ENCODE data around the gene RAB40A. TPM values are rescaled to one million over a fixed set of nuclear protein-coding genes. Genes with fewer than 3 reads are reported as not detected.
"Not testable (repeated sequence)": the region's sequence is repeated elsewhere in the genome, so short reads cannot be mapped to it uniquely, and the experiment has no call there.

The RAB40A gene
- polyA plus RNA-seq, 4 donors: 0.25 to 1.2 TPM; not detected in 2

GRCh38 chrX:103488794-103489193 is 30.5 kb downstream of the RAB40A start:
- H3K4me3 ChIP-seq (ENCODE audit: low read depth in 1 of 3, low read length in 3 of 3): no peak overlapping the region
- no peaks in the 10 kb centered on the region for H3K36me3 ChIP-seq (ENCODE audit: control insufficient read depth in 3 of 3, insufficient read depth in 2 of 3, low read depth in 1 of 3, low read length in 3 of 3)
- H3K9me3 ChIP-seq (ENCODE audit: control insufficient read depth in 2 of 2, insufficient read depth in 1 of 2, low read depth in 1 of 2, low read length in 1 of 2): no peaks in the 10 kb centered on the region
- no peaks in the 10 kb centered on the region for H3K27me3 ChIP-seq (ENCODE audit: control insufficient read depth in 3 of 3, insufficient read depth in 3 of 3, low read length in 3 of 3)
- DNase-seq (no peak), FAIRE-seq (peak; percentile 99)
- H3K4me1 ChIP-seq (ENCODE audit: control insufficient read depth in 3 of 3, insufficient read depth in 2 of 3, low read depth in 1 of 3, low read length in 2 of 3): no peaks in the 10 kb centered on the region
- WGBS, 3 donors: 32 to 44% (median 38%) methylated on average over 1 of the region's 1 CpG
- H3K27ac ChIP-seq (ENCODE audit: low read depth in 1 of 3, low read length in 2 of 3): no peak overlapping the region

- Histone ChIP-seq H3K27ac (ENCODE audit: low read depth in 1 of 3, low read length in 2 of 3) (no peak overlapping the region), H3K27me3 (ENCODE audit: control insufficient read depth in 3 of 3, insufficient read depth in 3 of 3, low read length in 3 of 3) (no peaks in the 10 kb centered on the region), H3K4me3 (ENCODE audit: low read depth in 1 of 3, low read length in 3 of 3) (no peak overlapping the region), H3K36me3 (ENCODE audit: control insufficient read depth in 3 of 3, insufficient read depth in 2 of 3, low read depth in 1 of 3, low read length in 3 of 3) (no peaks in the 10 kb centered on the region), H3K4me1 (ENCODE audit: control insufficient read depth in 3 of 3, insufficient read depth in 2 of 3, low read depth in 1 of 3, low read length in 2 of 3) (no peaks in the 10 kb centered on the region), H3K9me3 (ENCODE audit: control insufficient read depth in 2 of 2, insufficient read depth in 1 of 2, low read depth in 1 of 2, low read length in 1 of 2) (no peaks in the 10 kb centered on the region)
- DNase-seq (no peak), FAIRE-seq (no peak)
- 22 to 38% (median 23%) methylated on average over 4 of the region's 4 CpGs for WGBS, 3 donors
These were observed 31.0 kb downstream of the RAB40A start for GRCh38 chrX:103488332-103488731.

GRCh38 chrX:103483720-103484119 is 35.6 kb downstream of the RAB40A start:
- FAIRE-seq (no peak), DNase-seq (no peak)
- Histone ChIP-seq H3K9me3 (ENCODE audit: control insufficient read depth in 2 of 2, insufficient read depth in 1 of 2, low read depth in 1 of 2, low read length in 1 of 2) (no peaks in the 10 kb centered on the region), H3K36me3 (ENCODE audit: control insufficient read depth in 3 of 3, insufficient read depth in 2 of 3, low read depth in 1 of 3, low read length in 3 of 3) (no peaks in the 10 kb centered on the region), H3K4me1 (ENCODE audit: control insufficient read depth in 3 of 3, insufficient read depth in 2 of 3, low read depth in 1 of 3, low read length in 2 of 3) (no peaks in the 10 kb centered on the region), H3K27ac (ENCODE audit: low read depth in 1 of 3, low read length in 2 of 3) (no peak overlapping the region), H3K4me3 (ENCODE audit: low read depth in 1 of 3, low read length in 3 of 3) (no peak overlapping the region), H3K27me3 (ENCODE audit: control insufficient read depth in 3 of 3, insufficient read depth in 3 of 3, low read length in 3 of 3) (no peaks in the 10 kb centered on the region)
- 70 to 77% (median 75%) methylated on average over 4 of the region's 4 CpGs for WGBS, 3 donors

- Histone ChIP-seq H3K4me3 (ENCODE audit: low read depth in 1 of 3, low read length in 3 of 3) (no peak overlapping the region), H3K36me3 (ENCODE audit: control insufficient read depth in 3 of 3, insufficient read depth in 2 of 3, low read depth in 1 of 3, low read length in 3 of 3) (no peaks in the 10 kb centered on the region), H3K27ac (ENCODE audit: low read depth in 1 of 3, low read length in 2 of 3) (no peak overlapping the region), H3K9me3 (ENCODE audit: control insufficient read depth in 2 of 2, insufficient read depth in 1 of 2, low read depth in 1 of 2, low read length in 1 of 2) (no peaks in the 10 kb centered on the region), H3K4me1 (ENCODE audit: control insufficient read depth in 3 of 3, insufficient read depth in 2 of 3, low read depth in 1 of 3, low read length in 2 of 3) (no peaks in the 10 kb centered on the region), H3K27me3 (ENCODE audit: control insufficient read depth in 3 of 3, insufficient read depth in 3 of 3, low read length in 3 of 3) (no peaks in the 10 kb centered on the region)
- DNase-seq: no peak
- 29 to 52% (median 47%) methylated on average over 1 of the region's 2 CpGs for WGBS, 3 donors
- FAIRE-seq: no peak
These were observed 38.8 kb downstream of the RAB40A start for GRCh38 chrX:103480526-103480925.

GRCh38 chrX:103477496-103477895 is 41.8 kb downstream of the RAB40A start:
- DNase-seq (no peak), FAIRE-seq (peak; percentile 72)
- H3K4me1 ChIP-seq (ENCODE audit: control insufficient read depth in 3 of 3, insufficient read depth in 2 of 3, low read depth in 1 of 3, low read length in 2 of 3): no peaks in the 10 kb centered on the region
- H3K27ac ChIP-seq (ENCODE audit: low read depth in 1 of 3, low read length in 2 of 3): no peak overlapping the region
- H3K4me3 ChIP-seq (ENCODE audit: low read depth in 1 of 3, low read length in 3 of 3): no peak overlapping the region
- no peaks in the 10 kb centered on the region for H3K36me3 ChIP-seq (ENCODE audit: control insufficient read depth in 3 of 3, insufficient read depth in 2 of 3, low read depth in 1 of 3, low read length in 3 of 3)
- no peaks in the 10 kb centered on the region for H3K9me3 ChIP-seq (ENCODE audit: control insufficient read depth in 2 of 2, insufficient read depth in 1 of 2, low read depth in 1 of 2, low read length in 1 of 2)
- H3K27me3 ChIP-seq (ENCODE audit: control insufficient read depth in 3 of 3, insufficient read depth in 3 of 3, low read length in 3 of 3): no peaks in the 10 kb centered on the region

- H3K36me3 ChIP-seq (ENCODE audit: control insufficient read depth in 3 of 3, insufficient read depth in 2 of 3, low read depth in 1 of 3, low read length in 3 of 3): no peaks in the 10 kb centered on the region
- no peak for FAIRE-seq
- no peaks in the 10 kb centered on the region for H3K27me3 ChIP-seq (ENCODE audit: control insufficient read depth in 3 of 3, insufficient read depth in 3 of 3, low read length in 3 of 3)
- no peak for DNase-seq
- no peaks in the 10 kb centered on the region for H3K4me1 ChIP-seq (ENCODE audit: control insufficient read depth in 3 of 3, insufficient read depth in 2 of 3, low read depth in 1 of 3, low read length in 2 of 3)
- WGBS, 3 donors: 77 to 97% (median 93%) methylated on average over 1 of the region's 1 CpG
- no peak overlapping the region for H3K4me3 ChIP-seq (ENCODE audit: low read depth in 1 of 3, low read length in 3 of 3)
- H3K27ac ChIP-seq (ENCODE audit: low read depth in 1 of 3, low read length in 2 of 3): no peak overlapping the region
- H3K9me3 ChIP-seq (ENCODE audit: control insufficient read depth in 2 of 2, insufficient read depth in 1 of 2, low read depth in 1 of 2, low read length in 1 of 2): peaks cover 0 to 4% of the 10 kb centered on the region in 2 donors
These were observed 43.9 kb downstream of the RAB40A start for GRCh38 chrX:103475381-103475780.

- H3K36me3 ChIP-seq (ENCODE audit: control insufficient read depth in 3 of 3, insufficient read depth in 2 of 3, low read depth in 1 of 3, low read length in 3 of 3); FAIRE-seq; H3K4me3 ChIP-seq (ENCODE audit: low read depth in 1 of 3, low read length in 3 of 3); H3K9me3 ChIP-seq (ENCODE audit: control insufficient read depth in 2 of 2, insufficient read depth in 1 of 2, low read depth in 1 of 2, low read length in 1 of 2); H3K27ac ChIP-seq (ENCODE audit: low read depth in 1 of 3, low read length in 2 of 3); H3K27me3 ChIP-seq (ENCODE audit: control insufficient read depth in 3 of 3, insufficient read depth in 3 of 3, low read length in 3 of 3): not testable (repeated sequence)
- DNase-seq: peak; percentile 20 to 36
- 21 to 64% (median 50%) methylated on average over 7 to 8 of the region's 8 CpGs for WGBS, 3 donors
- peaks cover 0 to 16% (median 0%) of the 10 kb centered on the region in 3 donors for H3K4me1 ChIP-seq (ENCODE audit: control insufficient read depth in 3 of 3, insufficient read depth in 2 of 3, low read depth in 1 of 3, low read length in 2 of 3)
These were observed 49.3 kb downstream of the RAB40A start for GRCh38 chrX:103469977-103470376.

GRCh38 chrX:103467887-103468286 is 51.4 kb downstream of the RAB40A start:
- no peak overlapping the region for H3K27ac ChIP-seq (ENCODE audit: low read depth in 1 of 3, low read length in 2 of 3)
- 7 to 59% (median 33%) methylated on average over 2 of the region's 2 CpGs for WGBS, 3 donors
- H3K27me3 ChIP-seq (ENCODE audit: control insufficient read depth in 3 of 3, insufficient read depth in 3 of 3, low read length in 3 of 3): no peaks in the 10 kb centered on the region
- peaks cover 0 to 4% of the 10 kb centered on the region in 2 donors for H3K9me3 ChIP-seq (ENCODE audit: control insufficient read depth in 2 of 2, insufficient read depth in 1 of 2, low read depth in 1 of 2, low read length in 1 of 2)
- H3K4me1 ChIP-seq (ENCODE audit: control insufficient read depth in 3 of 3, insufficient read depth in 2 of 3, low read depth in 1 of 3, low read length in 2 of 3): peaks cover 0 to 16% (median 0%) of the 10 kb centered on the region in 3 donors
- H3K4me3 ChIP-seq (ENCODE audit: low read depth in 1 of 3, low read length in 3 of 3): no peak overlapping the region
- FAIRE-seq (no peak), DNase-seq (peak; percentile 26 to 38)
- H3K36me3 ChIP-seq (ENCODE audit: control insufficient read depth in 3 of 3, insufficient read depth in 2 of 3, low read depth in 1 of 3, low read length in 3 of 3): no peaks in the 10 kb centered on the region

GRCh38 chrX:103467156-103467555 is 52.1 kb downstream of the RAB40A start:
- no peak overlapping the region for H3K4me3 ChIP-seq (ENCODE audit: low read depth in 1 of 3, low read length in 3 of 3)
- FAIRE-seq (no peak), DNase-seq (no peak)
- no peak overlapping the region for H3K27ac ChIP-seq (ENCODE audit: low read depth in 1 of 3, low read length in 2 of 3)
- H3K4me1 ChIP-seq (ENCODE audit: control insufficient read depth in 3 of 3, insufficient read depth in 2 of 3, low read depth in 1 of 3, low read length in 2 of 3): peaks cover 0 to 16% (median 0%) of the 10 kb centered on the region in 3 donors
- H3K36me3 ChIP-seq (ENCODE audit: control insufficient read depth in 3 of 3, insufficient read depth in 2 of 3, low read depth in 1 of 3, low read length in 3 of 3): no peaks in the 10 kb centered on the region
- H3K27me3 ChIP-seq (ENCODE audit: control insufficient read depth in 3 of 3, insufficient read depth in 3 of 3, low read length in 3 of 3): no peaks in the 10 kb centered on the region
- 23 to 53% (median 40%) methylated on average over 2 of the region's 2 CpGs for WGBS, 3 donors
- peaks cover 0 to 2% of the 10 kb centered on the region in 2 donors for H3K9me3 ChIP-seq (ENCODE audit: control insufficient read depth in 2 of 2, insufficient read depth in 1 of 2, low read depth in 1 of 2, low read length in 1 of 2)

Data from small intestine (tissue), 7 donors.